BJ (cell line): ENCODE measurements around the gene PPP1R13L. TPM values are rescaled to one million over a fixed set of nuclear protein-coding genes. Genes with fewer than 3 reads are reported as not detected.

ENCODE experiments used
- CTCF ChIA-PET: fragments of 350-600 bp; formaldehyde crosslinking; extraction: SDS; loops from one replicate; lab custom pipeline; 2021; ENCODE audit warnings: antibody characterized with exemption, inconsistent platforms; lab: Yijun Ruan, JAX
- POLR2A ChIA-PET: fragments of 300-600 bp; sonication (Branson Sonifier 250); formaldehyde crosslinking; extraction: SDS; loops from one replicate; lab custom pipeline; 2021; ENCODE audit warnings: antibody characterized with exemption; lab: Charles Lee
- DNase-seq: peaks from one replicate; pipeline ENCODE4 v3.0.0-alpha.2; 2011; ENCODE audit warnings: low read depth
- H3K27me3 ChIP-seq: 2 replicates; pipeline ENCODE4 v1.6.0; 2011; ENCODE audit warnings: low read length; ENCODE audit not compliant: control insufficient read depth, insufficient read depth
- H3K36me3 ChIP-seq: 2 replicates; pipeline ENCODE4 v1.5.1; 2011; ENCODE audit warnings: low read length; ENCODE audit not compliant: control insufficient read depth, insufficient read depth
- H3K4me3 ChIP-seq: 2 replicates; pipeline ENCODE4 v1.5.1; 2011; ENCODE audit warnings: low read depth, mild to moderate bottlenecking, control low read depth, low read length
- polyA plus RNA-seq: library from polyadenylated mRNA; depleted of rRNA; stranded (reverse); fragments of >200 nt; gene quantifications from 2 replicates; pipeline ENCODE4 v1.2.3, GENCODE V29; 2011
- TF ChIP-seq, protein P1 (sequence below): IDR thresholded peaks from 2 replicates; pipeline ENCODE4 v1.5.1; 2011; ENCODE audit warnings: low read depth, mild to moderate bottlenecking, control low read depth, inconsistent platforms, low read length, moderate library complexity; ENCODE audit not compliant: insufficient read depth

The PPP1R13L gene
- polyA plus RNA-seq, 1 experiment: 12.3 TPM

DNA sequence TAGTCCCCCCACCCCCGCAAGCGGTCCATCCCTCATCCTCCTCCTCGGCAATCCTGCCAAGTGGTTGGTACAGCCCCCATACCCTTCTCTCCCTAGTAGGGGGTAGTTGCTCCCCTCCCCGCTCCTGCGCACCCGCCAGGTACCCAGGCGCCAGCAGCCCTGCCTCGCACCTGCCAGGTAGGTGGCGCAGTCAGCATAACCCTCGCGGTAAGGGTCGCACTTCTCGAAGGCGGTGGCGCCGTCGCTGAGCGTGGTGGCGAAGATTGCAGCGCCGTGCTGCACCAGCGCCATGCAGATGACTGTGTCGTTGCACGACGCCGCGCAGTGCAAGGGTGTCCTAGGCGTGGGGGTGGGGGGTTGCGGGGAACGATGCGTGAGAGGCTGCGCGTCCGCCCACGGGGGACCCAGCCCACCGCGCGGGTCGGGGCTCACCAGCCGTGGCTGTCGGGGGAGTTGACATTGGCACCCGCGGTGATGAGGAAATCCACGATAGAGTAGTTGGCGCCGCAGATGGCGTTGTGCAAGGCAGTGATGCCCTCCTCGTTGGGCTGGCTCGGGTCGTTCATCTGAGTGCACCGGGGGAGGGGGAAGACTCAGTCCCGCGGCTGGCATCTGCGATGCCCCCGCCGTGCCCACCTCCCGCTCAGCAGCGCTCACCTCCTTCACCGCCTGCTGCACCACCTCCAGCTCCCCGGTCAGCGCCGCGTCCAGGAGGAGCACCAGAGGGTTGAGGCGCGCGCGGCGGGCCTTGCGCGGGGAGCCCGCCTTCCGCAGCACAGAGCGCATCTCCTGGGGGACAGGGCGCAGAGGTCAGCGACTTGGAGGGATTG is 19.3 kb downstream of the PPP1R13L start:
- no peaks in the 10 kb centered on the region; the same call in 1 of the 2 replicates for H3K36me3 ChIP-seq
- no peaks in the 10 kb centered on the region for H3K27me3 ChIP-seq
- TF ChIP-seq, protein P1, sequence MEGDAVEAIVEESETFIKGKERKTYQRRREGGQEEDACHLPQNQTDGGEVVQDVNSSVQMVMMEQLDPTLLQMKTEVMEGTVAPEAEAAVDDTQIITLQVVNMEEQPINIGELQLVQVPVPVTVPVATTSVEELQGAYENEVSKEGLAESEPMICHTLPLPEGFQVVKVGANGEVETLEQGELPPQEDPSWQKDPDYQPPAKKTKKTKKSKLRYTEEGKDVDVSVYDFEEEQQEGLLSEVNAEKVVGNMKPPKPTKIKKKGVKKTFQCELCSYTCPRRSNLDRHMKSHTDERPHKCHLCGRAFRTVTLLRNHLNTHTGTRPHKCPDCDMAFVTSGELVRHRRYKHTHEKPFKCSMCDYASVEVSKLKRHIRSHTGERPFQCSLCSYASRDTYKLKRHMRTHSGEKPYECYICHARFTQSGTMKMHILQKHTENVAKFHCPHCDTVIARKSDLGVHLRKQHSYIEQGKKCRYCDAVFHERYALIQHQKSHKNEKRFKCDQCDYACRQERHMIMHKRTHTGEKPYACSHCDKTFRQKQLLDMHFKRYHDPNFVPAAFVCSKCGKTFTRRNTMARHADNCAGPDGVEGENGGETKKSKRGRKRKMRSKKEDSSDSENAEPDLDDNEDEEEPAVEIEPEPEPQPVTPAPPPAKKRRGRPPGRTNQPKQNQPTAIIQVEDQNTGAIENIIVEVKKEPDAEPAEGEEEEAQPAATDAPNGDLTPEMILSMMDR: no peak
- ChIA-PET POLR2A (no interaction called here), CTCF (interaction anchor here (1.5 kb wide), 2 partner anchors 17 to 34 kb away, joined by 3 to 4 read pairs; no protein-coding TSS in a partner anchor)
- no peak for DNase-seq
- H3K4me3 ChIP-seq: no peak overlapping the region

DNA sequence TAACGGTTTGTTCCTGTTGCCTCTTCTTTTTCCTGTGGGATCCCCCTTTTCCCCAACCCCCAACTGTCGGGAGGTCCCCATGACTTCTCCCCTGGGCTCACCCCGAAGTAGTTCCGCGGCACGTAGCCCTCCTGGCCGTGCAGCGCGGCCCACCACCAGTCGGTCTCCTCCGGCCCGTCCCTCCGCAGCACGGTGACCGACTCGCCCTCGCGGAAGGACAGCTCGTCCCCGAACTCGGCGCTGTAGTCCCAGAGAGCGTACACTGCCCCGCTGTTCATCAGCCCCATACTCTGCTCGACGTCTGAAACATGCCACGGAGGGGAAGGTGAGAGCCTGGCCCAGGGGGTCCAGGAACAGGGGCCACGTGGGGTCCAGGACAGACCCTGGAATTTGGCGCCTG is 22.4 kb downstream of the PPP1R13L start:
- ChIA-PET POLR2A (no interaction called here), CTCF (no interaction called here)
- no peak for DNase-seq

DNA sequence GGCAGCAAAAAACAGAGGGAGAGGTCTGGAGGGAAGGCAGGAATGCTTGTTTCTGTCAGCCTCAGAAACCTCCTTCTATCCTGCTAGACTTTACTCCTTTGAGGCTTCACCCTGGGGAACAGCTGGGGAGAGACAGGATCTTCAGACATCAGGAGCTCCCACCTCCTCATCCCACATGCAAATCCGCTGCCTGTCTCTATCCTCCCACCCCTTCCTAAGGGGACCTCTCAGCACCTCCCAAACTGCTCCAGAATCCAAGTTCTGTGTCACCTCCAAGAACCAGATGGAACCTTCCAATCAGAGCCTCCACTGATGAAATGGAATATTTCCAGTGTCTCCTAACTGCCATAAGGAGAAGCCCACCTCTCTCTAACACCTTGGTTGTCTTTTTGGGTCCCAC is 24.8 kb downstream of the PPP1R13L start:
- no peaks in the 10 kb centered on the region for H3K27me3 ChIP-seq
- CTCF ChIA-PET: no interaction called here

More for the DNA sequence above, 22.4 kb downstream of the PPP1R13L start:
- H3K36me3 ChIP-seq: no peaks in the 10 kb centered on the region; the same call in 1 of the 2 replicates
- TF ChIP-seq, protein P1: no peak
- no peak overlapping the region for H3K4me3 ChIP-seq
- H3K27me3 ChIP-seq: no peaks in the 10 kb centered on the region

DNA sequence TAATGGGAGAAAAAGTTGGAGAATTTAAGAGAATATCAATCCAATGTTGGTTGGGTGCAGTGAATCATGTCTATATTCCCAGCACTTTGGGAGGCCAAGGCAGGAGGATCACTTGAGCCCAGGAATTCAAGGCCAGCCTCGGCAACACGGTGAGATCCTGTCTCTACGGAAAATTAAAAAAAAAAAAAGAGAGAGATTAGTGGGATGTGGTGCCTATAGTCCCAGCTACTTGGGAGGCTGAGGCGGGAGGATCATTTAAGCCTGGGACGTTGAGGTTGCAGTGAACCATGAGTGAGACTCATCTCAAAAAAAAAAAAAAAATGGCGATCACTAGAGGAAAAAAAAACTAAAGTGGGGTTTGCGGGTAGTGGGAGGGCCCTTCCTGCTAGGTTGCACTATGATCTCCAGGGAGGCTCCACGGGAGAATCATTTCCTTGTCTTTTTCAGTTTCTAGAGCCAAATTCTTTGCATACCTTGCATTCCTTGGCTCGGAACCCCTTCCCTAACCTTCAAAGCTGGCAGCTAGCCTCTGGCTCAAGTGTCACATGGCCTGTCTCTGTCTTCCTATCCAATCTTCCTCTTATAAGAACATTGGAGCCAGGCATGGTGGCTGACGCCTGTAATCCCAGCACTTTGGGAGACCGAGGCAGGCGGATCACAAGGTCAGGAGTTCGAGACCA is 28.7 kb downstream of the PPP1R13L start:
- no peaks in the 10 kb centered on the region for H3K36me3 ChIP-seq
- no peak overlapping the region for H3K4me3 ChIP-seq
- H3K27me3 ChIP-seq: no peaks in the 10 kb centered on the region
- TF ChIP-seq, protein P1: no peak
- CTCF ChIA-PET: no interaction called here
- DNase-seq: peak; percentile 89
- POLR2A ChIA-PET: no interaction called here

More for the DNA sequence above, 24.8 kb downstream of the PPP1R13L start:
- H3K36me3 ChIP-seq: no peaks in the 10 kb centered on the region; the same call in 1 of the 2 replicates
- TF ChIP-seq, protein P1: no peak
- no peak overlapping the region for H3K4me3 ChIP-seq
- POLR2A ChIA-PET: no interaction called here
- DNase-seq: no peak
